Stimulated activated CD8-positive, alpha-beta memory T cell treated with anti-CD3 and anti-CD28 coated beads, Interleukin-7, amount 100 ng/mL, for 4 hours (primary cell): Measurements from ENCODE around the gene APOBEC3B.
A peak's percentile ranks its signal among the peaks of the same experiment; 100 is the strongest.
"Not testable (repeated sequence)": the region's sequence is repeated elsewhere in the genome, so short reads cannot be mapped to it uniquely, and the experiment has no call there.

Source experiments
- DNase-seq, 2 donors: peaks; one replicate each; pipeline ENCODE4 v3.0.0-alpha.2; 2020; ENCODE audit warnings: low read depth in 2 of 2

Gene APOBEC3B

GRCh38 chr22:38997518-38997917 is 15.4 kb downstream of the APOBEC3B start:
- no peak for DNase-seq

DNA sequence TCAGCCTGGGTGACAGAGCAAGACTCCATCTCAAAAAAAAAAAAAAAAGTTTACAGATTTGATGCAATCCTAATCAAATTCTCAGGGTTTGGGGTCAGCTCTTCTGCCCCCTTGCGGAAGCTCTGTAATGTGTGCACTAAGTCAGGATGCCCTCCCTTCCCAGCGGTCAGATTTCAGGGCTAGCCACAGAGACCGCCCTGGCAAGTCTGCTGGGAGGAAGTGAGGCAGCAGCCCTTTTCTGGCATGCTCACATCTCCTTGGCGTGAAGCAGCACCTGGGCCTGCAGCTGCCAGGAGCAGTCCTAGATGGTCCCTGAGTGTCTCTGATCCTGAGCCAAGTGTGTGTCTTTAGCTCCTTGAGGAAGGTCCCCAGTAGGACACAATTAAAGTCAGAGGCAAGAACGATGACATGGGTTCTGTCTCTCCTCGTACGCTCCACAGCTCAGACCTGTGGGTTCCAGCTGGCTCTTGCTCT is 21.1 kb downstream of the APOBEC3B start:
- DNase-seq: peak; percentile 64 to 65

DNA sequence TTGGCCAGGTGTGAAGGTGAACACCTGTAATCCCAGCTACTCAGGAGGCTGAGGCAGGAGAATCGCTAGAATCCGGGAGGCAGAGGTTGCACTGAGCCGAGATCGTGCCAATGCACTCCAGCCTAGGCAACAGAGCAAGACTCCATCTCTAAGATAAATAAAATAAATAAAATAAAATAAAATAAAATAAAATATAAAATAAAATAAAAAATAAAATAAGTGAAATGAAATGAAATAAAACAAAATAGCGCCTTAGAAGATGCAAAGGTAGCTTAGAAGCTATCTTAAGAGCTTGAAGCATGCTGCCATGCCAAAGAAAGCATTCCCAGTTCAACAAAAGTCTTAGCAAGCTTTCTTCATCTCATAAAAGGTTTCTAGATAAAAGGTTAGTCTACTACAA is 25.0 kb downstream of the APOBEC3B start:
- DNase-seq: no peak

DNA sequence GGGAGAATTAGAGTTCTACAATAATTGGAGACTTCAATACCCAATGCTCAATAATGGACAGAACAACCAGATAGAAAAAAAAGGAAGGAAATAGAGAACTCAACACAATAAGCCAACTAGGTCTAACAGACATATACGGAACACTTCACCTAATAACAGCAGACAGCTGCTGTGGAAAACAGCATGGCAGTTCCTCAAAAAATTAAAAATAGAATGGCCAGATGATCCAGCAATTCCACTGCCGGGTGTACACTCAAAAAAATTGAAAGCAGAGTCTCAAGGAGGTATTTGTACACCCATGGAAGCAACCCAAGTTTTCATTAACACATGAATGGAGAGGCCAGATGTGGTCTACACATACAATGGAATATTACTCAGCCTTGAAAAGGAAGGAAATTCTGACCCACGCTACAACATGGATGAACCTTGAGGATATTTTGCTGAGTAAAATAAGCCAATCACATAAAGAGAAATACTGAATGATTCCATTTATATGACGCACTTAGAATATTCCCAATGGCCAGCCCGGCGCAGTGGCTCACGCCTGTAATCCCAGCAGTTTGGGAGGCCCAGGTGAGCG is 26.2 kb downstream of the APOBEC3B start:
- not testable (repeated sequence) for DNase-seq

DNA sequence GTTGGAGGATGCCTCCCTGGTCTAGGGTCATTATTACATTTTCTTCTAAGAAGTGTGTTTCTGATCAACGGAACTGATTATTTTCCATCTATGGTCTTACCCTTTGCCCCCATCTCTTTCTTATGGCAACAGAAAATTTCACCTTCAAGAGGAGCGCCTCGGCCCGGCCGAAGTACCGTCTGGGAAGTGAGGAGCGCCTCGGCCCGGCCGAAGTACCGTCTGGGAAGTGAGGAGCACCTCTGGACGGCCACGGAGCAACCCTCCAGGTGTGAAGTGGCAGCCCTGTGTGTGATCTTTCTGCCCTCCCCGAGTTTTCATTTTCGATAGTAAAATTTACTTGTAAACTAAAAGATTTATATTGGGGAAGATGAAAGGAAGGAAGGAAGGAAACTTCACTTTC is 28.8 kb downstream of the APOBEC3B start:
- no peak for DNase-seq

- DNase-seq: no peak
Measured at GRCh38 chr22:39012533-39013511, 30.7 kb downstream of the APOBEC3B start.

GRCh38 chr22:39013561-39013941 is 31.4 kb downstream of the APOBEC3B start:
- DNase-seq: not testable (repeated sequence)

DNA sequence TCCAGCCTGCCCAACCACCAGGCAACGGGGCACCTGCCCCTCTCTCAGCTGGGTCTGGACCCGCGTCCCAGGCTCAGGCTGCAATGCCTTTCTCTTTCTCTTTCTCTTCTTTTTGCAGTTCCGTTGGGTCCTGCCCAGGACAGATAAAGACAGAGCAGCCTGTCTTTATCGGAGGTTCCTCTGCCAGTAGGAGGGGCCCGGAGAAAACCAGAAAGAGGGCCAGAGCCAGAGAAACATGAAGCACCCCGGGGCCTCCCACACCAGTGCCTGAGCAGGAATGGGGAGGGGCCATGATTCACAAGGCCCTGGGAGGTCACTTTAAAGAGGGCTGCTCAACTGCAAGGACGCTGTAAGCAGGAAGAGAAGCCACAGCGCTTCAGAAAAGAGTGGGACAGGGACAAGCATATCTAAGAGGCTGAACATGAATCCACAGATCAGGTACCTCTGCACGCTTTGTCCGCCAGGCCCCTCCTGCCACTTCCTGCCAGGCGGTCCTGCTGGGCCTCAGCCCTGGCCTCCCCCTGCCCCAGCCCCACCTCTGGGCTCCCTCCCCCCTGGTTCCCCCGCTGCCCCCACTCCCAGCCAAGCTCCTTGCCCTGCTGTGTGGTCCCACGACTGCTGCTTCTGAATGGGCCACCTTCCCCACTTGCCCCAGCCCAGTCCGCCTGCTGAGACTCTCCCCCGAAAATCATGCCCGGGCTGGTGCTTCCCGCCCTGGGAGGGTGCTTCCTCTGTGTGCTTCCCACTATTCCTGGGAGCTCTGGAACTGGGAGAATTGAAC is 32.0 kb downstream of the APOBEC3B start, which contains the start of gene APOBEC3C:
Gene APOBEC3C, plus strand, starts transcription at position 316 of the 781 bp plus-strand sequence. Its CDS starts 106 bp downstream, at position 422.
- DNase-seq: peak; percentile 74 to 75

DNA sequence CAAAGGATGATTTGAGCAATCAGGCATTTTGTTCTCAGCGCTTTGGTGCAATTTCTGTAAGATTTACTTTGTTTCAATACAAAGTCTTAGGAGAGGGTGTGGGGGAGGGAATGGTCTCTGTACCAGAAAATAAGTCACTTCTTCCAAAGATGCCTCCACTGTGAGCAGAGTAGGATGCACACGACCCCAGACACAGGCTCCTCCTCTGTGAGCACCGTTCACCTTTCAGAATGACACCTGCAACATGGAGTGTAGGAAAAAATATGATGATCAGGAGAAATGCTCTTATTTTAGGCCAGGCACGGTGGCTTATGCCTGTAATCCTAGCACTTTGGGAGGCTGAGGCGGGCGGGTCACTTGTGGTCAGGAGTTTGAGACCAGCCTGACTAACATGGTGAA is 32.6 kb downstream of the APOBEC3B start:
- not testable (repeated sequence) for DNase-seq

DNA sequence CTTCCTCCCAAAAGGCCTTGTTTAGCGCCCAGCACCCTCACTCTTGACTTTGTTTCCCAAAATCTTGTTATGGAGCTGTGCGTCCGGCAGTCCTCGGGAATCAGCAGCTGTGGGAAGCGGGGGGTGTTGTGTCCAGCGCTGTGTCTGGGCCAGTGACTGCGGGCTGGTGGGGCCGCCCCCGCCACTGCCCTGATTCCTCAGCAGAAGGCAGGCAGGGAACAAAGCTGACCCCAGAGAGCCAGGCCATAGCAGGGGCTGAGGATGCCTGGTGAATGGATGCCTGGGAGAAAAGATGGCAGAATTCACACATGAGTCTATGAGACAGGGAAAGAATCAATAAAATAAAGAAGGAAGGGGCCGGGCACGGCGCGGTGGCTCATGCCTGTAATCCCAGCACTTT is 34.4 kb downstream of the APOBEC3B start:
- no peak for DNase-seq

DNA sequence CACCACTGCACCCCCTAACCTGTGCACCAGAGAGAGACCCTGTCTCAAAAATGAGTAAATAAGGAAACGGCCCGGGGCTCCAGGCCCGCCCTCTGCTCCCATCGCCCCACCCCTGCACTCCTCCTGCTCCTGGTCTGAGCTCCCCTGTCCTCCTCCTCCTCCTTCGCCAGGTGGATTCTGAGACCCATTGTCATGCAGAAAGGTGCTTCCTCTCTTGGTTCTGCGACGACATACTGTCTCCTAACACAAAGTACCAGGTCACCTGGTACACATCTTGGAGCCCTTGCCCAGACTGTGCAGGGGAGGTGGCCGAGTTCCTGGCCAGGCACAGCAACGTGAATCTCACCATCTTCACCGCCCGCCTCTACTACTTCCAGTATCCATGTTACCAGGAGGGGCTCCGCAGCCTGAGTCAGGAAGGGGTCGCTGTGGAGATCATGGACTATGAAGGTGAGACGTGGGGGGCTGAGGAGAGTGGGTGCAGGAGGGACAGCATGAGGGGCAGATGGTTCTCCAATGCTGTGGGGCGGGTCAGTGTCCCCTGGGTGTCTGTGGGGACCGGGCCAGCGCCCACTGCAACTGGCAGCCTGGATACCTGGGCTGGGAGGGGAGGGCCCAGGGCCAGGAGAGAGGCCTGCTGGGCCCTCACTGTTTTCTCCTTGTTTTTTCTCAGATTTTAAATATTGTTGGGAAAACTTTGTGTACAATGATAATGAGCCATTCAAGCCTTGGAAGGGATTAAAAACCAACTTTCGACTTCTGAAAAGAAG is 35.6 kb downstream of the APOBEC3B start:
- no peak for DNase-seq

- DNase-seq: not testable (repeated sequence)
Measured at GRCh38 chr22:39020021-39020651, 38.0 kb downstream of the APOBEC3B start.

DNA sequence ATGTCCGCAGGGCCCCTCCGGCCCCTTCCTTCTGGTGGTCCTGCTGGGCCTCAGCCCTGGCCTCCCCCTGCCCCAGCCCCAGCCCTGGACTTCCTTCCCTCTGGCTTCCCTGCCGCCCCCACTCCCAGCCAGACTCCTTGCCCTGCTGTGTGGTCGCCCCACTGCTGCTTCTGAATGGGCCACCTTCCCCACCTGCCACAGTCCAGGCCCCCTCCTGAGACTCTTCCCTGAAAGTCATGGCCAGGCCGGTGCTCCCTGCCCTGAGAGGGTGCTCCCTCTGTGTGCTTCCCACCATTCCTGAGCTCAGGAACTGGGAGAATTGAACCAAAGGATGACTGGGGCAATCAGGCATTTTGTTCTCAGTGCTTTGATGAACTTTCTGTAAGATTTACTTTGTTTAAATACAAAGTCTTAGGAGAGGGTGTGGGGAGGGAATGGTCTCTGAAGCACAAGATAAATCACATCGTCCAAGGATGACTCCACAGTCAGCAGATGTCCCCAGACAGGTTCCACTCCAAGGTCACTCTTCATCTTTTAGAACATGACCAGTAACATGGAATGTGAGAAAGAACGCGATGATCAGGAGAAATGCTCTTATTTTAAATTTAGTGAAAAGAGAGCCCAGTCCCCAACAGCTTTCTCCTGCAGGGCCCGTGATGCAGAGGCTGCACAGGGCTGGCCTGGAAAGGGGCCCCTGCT is 39.6 kb downstream of the APOBEC3B start:
- no peak for DNase-seq

GRCh38 chr22:39024519-39025308 is 42.6 kb downstream of the APOBEC3B start:
- DNase-seq: no peak

DNA sequence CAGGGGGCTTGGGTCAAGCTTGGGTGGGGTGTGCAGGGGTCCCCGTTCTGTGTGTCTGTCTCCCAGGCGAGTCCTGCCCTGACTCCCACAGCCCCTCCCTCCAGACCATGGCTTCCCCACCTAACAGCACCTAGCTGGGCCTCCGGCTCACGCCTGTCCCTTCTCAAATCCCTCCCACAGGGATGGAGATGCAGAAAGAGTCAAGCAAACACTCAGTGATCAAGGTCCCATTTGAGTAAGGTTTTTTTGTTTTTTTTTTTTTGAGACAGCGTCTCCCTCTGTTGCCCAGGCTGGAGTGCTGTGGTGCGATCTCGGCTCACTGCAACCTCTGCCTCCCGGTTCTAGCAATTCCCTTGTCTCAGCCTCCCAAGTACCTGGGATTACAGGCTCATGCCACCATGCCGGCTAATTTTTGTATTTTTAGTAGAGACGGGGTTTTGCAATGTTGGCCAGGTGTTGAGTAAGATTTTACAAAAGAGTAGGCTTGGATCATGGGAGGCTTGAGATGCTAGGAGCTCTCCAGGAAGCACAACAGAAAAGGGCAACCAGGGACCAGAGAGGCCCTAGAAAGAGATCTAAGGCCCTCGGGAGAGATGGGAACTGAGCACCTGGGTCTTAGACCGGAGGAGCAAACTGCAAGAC is 44.5 kb downstream of the APOBEC3B start:
- DNase-seq: no peak

- DNase-seq: no peak
Measured at GRCh38 chr22:39027717-39028116, 45.6 kb downstream of the APOBEC3B start.

- DNase-seq: no peak
Measured at GRCh38 chr22:39028281-39028680, 46.1 kb downstream of the APOBEC3B start.

GRCh38 chr22:39029227-39029626 is 47.1 kb downstream of the APOBEC3B start:
- DNase-seq: no peak

DNA sequence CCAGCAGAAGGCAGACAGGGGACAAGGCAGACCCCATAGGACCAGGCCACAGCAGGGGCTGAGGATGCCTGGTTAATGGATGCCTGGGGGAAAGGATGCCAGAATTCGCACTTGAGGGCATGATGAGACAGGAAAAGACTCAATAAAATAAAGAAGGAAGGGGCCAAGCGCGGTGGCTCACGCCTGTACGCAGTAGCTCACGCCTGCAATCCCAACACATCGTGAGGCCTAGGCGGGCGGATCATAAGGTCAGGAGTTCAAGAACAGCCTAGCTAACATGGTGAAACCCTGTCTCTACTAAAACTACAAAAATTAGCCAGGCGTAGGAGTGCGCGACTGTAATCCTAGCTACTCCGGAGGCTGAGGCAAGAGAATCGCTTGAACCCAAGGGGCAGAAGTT is 48.6 kb downstream of the APOBEC3B start:
- DNase-seq: no peak
